GM18951 (cell line): Measurements from ENCODE around the gene SRP72.

Experiments used
- POLR2A ChIP-seq: IDR thresholded peaks from 4 replicates; pipeline ENCODE4 v1.6.1; 2011; ENCODE audit warnings: mild to moderate bottlenecking; ENCODE audit not compliant: insufficient read length, insufficient read depth; ENCODE audit errors: extremely low read depth
- in situ Hi-C: fragments of 300-500 bp; cut with MboI; formaldehyde crosslinking; loops from one replicate; pipeline ENCODE4 v1.12.0; 2022; ENCODE audit warnings: low sequenced_read_pairs, mixed read lengths, inconsistent platforms; ENCODE audit not compliant: unreplicated experiment

The SRP72 gene

DNA sequence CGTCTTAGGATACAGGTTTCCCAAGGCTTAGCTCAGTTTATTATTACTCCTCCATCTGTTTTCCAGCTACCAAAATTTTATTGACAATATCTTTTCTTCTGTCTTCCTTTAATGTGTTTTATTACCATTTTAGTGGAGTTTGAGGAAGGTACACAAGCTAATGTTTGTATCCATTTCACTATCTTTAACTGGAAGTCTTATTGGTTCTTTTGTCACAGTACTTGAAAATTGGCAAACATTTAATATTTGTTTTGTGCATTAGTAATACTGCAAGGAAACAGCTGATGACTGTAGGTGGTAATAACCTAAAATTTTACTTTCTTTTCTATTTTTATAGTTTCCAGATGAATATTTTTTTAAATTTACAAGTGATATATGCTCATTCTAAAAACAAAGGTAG is 28.8 kb downstream of the SRP72 start:
- in situ Hi-C loops = no loop called here
- TF ChIP-seq POLR2A = no peak

DNA sequence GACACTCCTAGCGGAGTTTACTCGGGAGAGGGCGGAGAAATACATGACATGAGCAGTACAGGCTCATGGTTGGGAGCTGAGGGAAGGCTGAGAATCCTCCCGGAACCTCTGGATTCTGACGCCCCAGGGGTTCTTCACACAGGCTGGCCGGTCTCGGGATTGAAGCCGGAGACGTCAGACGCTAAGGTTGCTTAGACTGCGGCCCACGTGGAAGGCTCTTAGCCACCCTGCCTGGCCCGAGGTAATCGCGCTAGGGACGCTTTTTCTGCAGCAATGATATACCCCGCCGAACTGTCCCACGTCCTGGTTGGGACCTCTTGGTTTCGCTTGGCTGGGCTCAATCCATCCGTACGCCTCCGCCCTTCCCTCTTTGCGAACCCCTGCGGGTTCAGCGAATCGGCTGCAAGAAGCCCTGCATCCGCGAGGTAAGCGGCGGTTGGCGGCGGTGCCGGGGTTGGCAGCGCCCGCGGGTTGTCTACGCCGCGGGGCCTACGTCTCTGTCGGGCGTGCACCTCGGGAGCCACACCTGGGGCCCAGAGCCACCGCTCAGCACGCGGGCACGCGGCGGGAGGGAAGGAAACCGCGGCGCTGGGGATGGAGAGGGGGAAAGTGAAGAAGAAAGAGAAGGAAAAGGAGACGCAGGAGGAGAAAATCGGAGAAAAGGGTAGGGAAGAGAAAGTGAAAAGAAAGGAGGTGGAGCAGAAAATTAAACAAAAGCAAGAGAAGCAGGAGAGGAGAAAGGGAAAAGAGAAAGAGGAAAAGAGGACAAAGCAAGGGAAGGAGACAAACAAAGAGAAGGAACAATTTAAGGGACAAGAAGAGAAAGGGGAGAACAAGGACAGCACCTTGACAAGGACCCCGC is 38.1 kb downstream of the SRP72 start, which contains the start of gene ARL9:
ARL9 (plus strand) TSS at position 523 of the 862 bp plus-strand sequence; CDS start at position 595, 72 bp downstream.
- no peak for TF ChIP-seq POLR2A
- in situ Hi-C loops = no loop called here

DNA sequence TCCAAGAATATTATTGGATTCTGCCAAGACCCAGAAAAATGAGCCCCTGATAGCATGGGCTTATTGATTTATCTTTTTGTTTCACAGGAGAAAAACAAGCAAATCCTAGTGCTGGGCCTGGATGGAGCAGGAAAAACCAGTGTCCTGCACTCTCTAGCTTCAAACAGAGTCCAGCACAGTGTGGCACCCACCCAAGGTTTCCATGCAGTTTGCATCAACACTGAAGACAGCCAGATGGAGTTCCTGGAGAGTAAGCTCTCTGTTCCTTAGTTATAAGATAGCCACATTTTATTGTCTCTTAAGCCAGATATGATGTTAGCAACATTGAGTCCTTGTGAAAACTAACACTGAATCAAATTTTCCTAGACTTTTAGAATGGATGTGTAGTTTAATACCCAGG is 43.7 kb downstream of the SRP72 start:
- in situ Hi-C loops = no loop called here
- no peak for TF ChIP-seq POLR2A

DNA sequence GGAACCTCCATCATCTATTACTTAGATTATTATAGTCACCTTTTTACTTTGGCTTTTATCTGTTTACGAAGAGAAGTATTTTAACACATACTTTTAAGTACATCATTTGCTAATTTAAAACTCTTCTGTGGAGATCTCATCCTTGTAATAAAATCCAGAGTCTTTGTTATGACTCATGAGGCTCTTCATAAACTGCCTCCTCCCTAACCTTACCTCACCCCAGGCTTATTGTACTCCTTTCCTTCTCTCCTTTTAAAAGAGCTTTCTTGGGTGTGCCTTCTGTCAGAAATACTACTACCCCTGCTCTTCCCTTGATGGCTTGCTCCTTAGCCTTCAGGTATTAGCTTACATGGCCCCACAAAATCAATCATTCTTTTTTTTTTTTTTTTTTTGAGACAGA is 44.7 kb downstream of the SRP72 start:
- TF ChIP-seq POLR2A = no peak

DNA sequence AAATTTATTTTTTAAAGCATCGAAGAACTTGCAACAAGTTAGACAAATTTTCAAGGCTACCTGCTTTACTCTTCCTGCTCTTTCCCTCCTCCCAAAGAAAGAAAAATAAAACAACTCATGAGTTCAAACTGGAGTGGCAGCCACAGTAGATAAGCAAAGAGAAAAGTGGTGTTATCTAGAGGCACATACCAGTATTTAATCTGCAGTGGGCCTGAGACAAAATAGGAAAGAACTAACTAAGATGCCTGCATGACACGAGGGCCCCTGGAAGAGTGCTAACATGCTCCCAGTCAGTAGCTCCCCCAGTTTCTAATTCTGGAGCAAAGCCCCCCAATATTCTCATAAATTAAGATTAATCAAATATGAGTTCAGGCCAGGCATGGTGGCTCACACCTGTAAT is 46.1 kb downstream of the SRP72 start:
- no peak for TF ChIP-seq POLR2A
- in situ Hi-C loops = no loop called here

More for the DNA sequence above, 44.7 kb downstream of the SRP72 start:
- in situ Hi-C loops = no loop called here

DNA sequence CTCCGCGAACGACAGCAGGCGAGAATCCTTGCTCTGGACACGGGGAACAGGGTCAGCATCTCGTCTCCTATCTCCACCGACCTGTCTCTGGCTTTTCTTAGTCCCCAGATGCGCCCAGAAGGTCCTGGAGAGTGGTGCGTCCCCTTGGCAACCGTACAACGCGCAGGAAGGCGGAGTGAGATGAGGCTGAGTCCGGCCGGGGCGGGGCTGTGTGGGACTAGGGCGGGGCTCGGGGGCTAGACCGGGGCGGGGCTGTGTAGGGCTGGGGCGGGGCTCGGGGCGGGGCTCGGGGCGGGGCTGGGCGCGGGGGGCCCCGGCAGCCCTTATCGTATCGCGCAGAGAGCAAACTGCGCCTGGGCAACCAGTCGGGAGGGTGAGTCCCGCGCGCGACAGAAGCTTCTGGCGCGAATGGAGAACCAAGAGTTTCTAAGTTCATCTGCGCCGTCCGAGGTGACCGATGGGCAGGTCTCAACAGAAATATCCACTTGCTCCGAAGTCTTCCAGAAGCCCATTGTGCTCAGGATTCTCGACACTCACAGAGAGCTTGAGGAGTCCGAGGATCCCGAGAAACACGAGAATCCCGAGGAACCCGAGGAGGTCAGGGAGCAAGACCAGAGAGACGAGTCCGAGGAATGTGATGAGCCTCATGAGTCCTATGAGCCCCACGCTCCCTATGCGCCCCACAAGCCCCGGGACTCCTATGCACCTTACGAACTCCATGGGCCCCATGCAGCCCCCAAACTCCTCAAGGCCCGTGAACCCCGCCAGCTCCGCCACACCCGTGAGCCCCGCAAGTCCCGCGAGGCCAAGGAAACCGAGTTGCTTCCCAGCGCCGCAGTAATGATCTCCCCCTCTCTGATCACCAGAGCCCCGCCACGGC is 63.1 kb downstream of the SRP72 start:
- TF ChIP-seq POLR2A = no peak
- in situ Hi-C loops = no loop called here

DNA sequence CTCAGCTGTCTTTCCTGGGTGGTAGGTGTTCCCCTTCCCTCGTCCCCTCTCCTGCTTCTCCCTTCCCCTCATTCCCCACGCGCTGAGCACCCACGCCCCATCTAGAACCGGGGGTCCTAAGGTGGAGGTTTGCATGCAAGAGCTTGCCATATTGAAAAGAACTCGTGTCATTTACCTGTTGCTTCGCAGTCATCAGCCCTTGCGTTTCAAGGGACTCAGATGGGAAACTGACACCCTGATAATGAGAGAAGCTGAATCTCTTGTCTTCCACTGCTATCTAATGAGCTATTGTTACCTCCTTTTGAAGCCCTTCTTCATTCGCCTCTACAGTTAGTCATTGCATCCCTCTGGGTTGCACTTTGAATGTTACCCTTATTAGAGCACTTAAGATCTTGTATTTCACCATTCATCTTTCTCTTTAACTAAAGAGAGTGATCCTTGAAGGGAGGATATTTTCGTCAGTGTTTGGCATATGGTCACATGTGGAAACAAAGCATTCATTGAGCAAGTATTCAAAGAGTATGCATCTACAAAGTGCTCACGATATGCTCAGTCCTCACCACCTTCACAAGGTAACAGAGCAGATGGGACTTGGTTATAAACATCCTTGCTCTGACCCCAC is 63.8 kb downstream of the SRP72 start:
- in situ Hi-C loops = no loop called here
- TF ChIP-seq POLR2A = no peak

DNA sequence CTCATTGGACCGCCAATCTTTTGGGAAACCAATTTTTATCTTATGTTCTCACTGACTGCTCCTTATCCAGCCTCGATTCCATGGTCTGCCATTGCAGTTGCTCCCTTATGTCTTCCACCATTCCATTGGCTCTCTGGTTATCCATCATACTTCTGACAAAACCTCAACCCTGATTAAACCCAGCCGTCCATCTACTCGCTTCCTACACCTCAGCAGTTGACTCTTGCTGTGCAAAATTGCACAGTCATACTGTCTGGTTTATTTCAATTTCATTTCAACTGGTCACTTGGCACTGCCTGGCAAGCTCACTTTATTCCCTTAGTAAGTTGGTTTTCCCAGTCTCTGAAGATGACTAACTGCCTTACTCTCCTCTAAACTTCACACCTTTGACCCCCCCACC is 64.4 kb downstream of the SRP72 start:
- in situ Hi-C loops = no loop called here
- TF ChIP-seq POLR2A = no peak

DNA sequence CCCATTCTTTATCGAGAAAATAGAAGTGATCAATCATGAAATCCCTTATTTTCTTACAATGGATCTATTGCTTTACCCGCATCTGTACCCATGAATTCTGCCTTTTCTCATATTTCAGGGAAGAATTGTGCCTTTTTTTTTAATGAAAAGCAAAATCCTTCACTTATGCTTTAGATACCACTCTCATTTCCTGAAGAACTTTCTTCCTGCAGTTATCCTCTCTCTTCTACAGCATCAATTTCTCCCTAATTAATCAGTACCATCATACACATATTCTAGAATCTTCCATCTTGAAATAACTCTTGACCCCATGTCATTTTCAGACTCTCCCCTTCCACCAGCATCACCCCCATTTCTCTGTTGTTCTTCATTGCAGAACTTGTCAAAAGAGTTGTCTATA is 64.8 kb downstream of the SRP72 start:
- in situ Hi-C loops = no loop called here
- no peak for TF ChIP-seq POLR2A

DNA sequence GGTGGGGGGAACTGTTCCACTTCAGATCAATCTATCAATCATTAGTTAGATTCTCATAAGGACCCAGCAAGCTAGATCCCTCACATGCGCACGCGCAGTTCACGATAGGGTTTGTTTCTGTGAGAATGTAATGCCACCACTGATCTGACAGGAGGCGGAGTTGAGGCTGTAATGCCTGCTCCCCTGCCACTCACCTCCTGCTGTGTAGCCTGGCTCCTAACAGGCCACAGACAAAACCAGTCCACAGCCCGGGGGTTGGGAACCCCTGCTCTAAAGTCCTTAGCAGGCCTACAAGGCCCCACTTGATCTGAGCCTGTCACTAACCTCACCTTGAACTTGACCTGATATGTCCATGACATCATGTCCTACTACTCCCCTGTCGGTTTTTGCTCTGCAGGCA is 68.5 kb downstream of the SRP72 start:
- no peak for TF ChIP-seq POLR2A
- in situ Hi-C loops = no loop called here

DNA sequence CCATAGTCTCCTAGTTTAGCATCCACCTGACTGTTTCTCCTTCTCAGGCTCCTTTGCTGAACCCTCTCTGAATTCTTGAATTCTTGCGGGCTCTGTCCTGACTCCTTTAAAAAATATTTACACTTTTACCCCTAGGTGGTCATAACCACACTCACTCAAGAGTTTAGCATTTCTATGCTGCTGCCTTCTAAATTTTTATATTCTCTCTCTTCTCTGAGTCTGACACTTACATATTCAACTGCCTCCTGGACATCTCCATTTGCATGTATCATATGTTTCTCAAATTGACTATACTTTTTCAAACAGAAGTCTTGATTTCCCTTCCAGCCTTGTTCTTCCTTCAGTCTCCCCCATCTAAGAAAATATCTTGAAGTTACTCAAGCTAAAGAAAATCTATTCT is 69.7 kb downstream of the SRP72 start:
- no peak for TF ChIP-seq POLR2A
- in situ Hi-C loops = no loop called here

DNA sequence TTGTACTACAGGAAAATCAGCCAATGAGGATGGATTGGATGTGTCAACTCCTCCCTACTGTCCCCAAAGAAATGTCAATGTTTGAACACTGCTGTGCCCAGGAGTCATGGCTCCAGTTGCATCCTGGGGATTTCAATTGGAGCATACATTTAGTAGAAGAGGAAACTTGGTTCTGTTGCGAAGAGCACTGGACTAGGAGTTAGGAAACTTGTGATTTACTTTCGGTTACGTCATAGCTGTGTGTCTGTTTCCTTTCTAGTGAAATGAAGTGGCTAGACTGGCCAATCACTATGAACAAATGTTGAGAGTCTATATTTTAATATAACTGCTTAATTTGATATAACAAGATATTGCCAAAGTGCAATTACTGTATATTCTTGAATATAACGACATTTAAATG is 73.4 kb downstream of the SRP72 start:
- in situ Hi-C loops = no loop called here
- no peak for TF ChIP-seq POLR2A

DNA sequence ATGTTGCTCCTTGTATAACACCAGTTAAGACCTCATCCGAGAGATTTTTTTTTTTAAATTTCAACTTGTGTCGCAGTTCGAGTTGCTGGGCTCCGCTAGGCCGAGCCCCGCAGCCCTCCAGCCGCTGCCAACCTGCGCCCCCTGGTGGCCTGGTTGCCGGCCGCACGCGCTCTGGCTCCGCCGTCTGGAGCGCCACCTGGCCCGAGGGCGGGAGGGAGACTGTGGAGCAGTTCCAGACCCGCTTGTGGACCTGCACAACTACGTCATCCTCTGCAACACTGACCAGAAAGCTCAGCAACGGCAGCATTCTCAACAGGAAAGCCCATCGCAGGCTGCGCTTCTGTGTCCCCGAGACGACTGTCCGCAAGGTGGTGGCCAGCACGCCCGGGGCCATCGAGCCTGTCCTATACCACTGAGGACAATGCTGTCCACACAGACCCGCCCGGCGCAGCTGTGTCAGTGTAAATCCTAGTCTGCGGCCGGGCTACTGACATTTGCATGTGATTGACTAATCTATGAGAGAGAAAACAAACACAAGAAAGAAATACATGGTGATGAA is 77.2 kb downstream of the SRP72 start:
- TF ChIP-seq POLR2A = no peak
- in situ Hi-C loops = no loop called here
